Measurements from ENCODE around the gene KCTD17. TPM values are rescaled to one million over a fixed set of nuclear protein-coding genes. Genes with fewer than 3 reads are reported as not detected.

Gene KCTD17
- total RNA-seq, 1 donor from 2014 or later, result 11.0 TPM

- Histone ChIP-seq H3K9ac (ENCODE audit: low read depth in 1 of 3, low read length in 3 of 3) (peak overlapping the region in 1 of 3 donors; percentile 40), H3K27me3 (ENCODE audit: control insufficient read depth in 3 of 3, insufficient read depth in 3 of 3, low read length in 3 of 3) (no peaks in the 10 kb centered on the region), H3K36me3 (ENCODE audit: control insufficient read depth in 3 of 3, insufficient read depth in 3 of 3, low read length in 3 of 3) (peaks cover 38 to 42% (median 39%) of the 10 kb centered on the region in 3 donors), H3K4me1 (ENCODE audit: control insufficient read depth in 3 of 3, insufficient read depth in 3 of 3, low read length in 3 of 3) (peaks cover 6 to 18% (median 15%) of the 10 kb centered on the region in 3 donors), H3K27ac (ENCODE audit: low read depth, low read length) (no peak overlapping the region), H3K4me3 (ENCODE audit: low read length in 3 of 3) (no peak overlapping the region), H3K9me3 (ENCODE audit: control insufficient read depth in 3 of 3, low read length in 3 of 3) (no peaks in the 10 kb centered on the region)
These were observed 25.2 kb upstream of the KCTD17 start for GRCh38 chr22:37026325-37026724.

DNA sequence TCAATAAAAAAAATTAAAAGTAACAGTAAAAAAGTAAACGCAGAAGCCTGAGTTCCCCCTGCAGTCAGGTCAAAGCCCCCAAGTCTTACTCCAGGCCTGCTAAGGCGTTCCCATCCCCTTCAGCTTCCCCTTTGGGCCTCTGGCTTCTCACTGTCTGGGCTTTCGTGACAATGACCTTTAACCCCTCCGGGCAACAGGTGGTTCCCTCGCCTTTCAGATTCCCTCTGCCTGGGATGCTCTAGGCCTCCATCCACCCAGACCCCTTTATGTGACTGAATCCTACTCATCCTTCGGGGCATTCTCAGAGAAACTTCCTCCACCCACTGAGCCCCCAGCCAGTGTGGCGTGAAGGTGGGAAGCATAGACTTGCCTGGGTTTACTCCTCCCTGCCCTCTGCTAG, 24.0 kb upstream of the KCTD17 start:
- H3K4me3 ChIP-seq (ENCODE audit: low read length in 3 of 3), result no peak overlapping the region

DNA sequence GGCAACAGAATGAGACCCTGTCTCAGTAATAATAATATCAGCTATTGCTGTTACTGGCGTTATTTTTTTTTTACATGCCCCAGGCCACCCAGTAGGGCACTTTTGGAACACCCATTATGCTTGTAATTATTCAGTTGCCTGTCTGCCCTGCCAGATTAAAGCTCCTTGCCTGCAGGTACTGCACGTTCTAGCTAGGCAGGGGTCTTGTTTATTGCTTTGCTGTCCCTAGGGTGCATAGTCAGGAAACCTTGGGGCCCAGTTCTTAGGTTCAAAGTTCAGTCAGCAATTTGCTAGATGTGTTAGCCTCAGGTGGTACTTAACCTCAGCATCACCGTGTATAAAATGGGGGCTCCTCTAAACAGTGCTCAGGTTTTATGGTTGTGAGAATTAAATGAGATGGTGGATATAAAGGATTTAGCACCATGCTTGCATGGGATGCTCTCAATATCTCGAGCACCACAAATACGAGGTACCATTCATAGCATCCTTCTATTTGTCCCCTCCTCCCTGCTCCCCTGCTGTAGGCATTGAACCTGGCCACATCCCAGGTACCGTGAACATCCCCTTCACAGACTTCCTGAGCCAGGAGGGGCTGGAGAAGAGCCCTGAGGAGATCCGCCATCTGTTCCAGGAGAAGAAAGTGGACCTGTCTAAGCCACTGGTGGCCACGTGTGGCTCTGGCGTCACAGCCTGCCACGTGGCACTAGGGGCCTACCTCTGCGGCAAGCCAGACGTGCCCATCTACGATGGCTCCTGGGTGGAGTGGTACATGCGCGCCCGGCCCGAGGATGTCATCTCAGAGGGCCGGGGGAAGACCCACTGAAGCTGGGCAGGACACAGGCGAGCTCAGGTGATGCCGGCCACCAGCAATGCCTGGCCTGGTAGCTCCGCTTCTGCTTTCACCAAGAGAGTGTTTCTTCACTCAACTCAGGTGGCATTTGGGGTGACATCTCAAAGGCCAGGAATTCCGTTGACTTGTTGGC, 22.6 kb upstream of the KCTD17 start:
- H3K9me3 ChIP-seq (ENCODE audit: control insufficient read depth in 3 of 3, low read length in 3 of 3), result no peaks in the 10 kb centered on the region
- H3K27ac ChIP-seq (ENCODE audit: low read depth, low read length), result no peak overlapping the region
- no peak overlapping the region for H3K9ac ChIP-seq (ENCODE audit: low read depth in 1 of 3, low read length in 3 of 3)
- no peak overlapping the region for H3K4me3 ChIP-seq (ENCODE audit: low read length in 3 of 3)
- peaks cover 0 to 5% (median 0%) of the 10 kb centered on the region in 3 donors for H3K4me1 ChIP-seq (ENCODE audit: control insufficient read depth in 3 of 3, insufficient read depth in 3 of 3, low read length in 3 of 3)
- peaks cover 38 to 42% (median 39%) of the 10 kb centered on the region in 3 donors for H3K36me3 ChIP-seq (ENCODE audit: control insufficient read depth in 3 of 3, insufficient read depth in 3 of 3, low read length in 3 of 3)
- peaks cover 0 to 3% (median 0%) of the 10 kb centered on the region in 3 donors for H3K27me3 ChIP-seq (ENCODE audit: control insufficient read depth in 3 of 3, insufficient read depth in 3 of 3, low read length in 3 of 3)

More for the DNA sequence above, 24.0 kb upstream of the KCTD17 start:
- Histone ChIP-seq H3K9ac (ENCODE audit: low read depth in 1 of 3, low read length in 3 of 3) (no peak overlapping the region), H3K27ac (ENCODE audit: low read depth, low read length) (no peak overlapping the region), H3K9me3 (ENCODE audit: control insufficient read depth in 3 of 3, low read length in 3 of 3) (no peaks in the 10 kb centered on the region), H3K27me3 (ENCODE audit: control insufficient read depth in 3 of 3, insufficient read depth in 3 of 3, low read length in 3 of 3) (no peaks in the 10 kb centered on the region), H3K36me3 (ENCODE audit: control insufficient read depth in 3 of 3, insufficient read depth in 3 of 3, low read length in 3 of 3) (peaks cover 38 to 42% (median 39%) of the 10 kb centered on the region in 3 donors), H3K4me1 (ENCODE audit: control insufficient read depth in 3 of 3, insufficient read depth in 3 of 3, low read length in 3 of 3) (peaks cover 0 to 9% (median 5%) of the 10 kb centered on the region in 3 donors)

GRCh38 chr22:37030560-37031281, 20.8 kb upstream of the KCTD17 start:
- H3K27me3 ChIP-seq (ENCODE audit: control insufficient read depth in 3 of 3, insufficient read depth in 3 of 3, low read length in 3 of 3), result peaks cover 0 to 11% (median 0%) of the 10 kb centered on the region in 3 donors
- H3K36me3 ChIP-seq (ENCODE audit: control insufficient read depth in 3 of 3, insufficient read depth in 3 of 3, low read length in 3 of 3), result peaks cover 26 to 29% (median 27%) of the 10 kb centered on the region in 3 donors
- no peak overlapping the region for H3K9ac ChIP-seq (ENCODE audit: low read depth in 1 of 3, low read length in 3 of 3)
- H3K4me1 ChIP-seq (ENCODE audit: control insufficient read depth in 3 of 3, insufficient read depth in 3 of 3, low read length in 3 of 3), result no peaks in the 10 kb centered on the region
- H3K27ac ChIP-seq (ENCODE audit: low read depth, low read length), result no peak overlapping the region
- H3K4me3 ChIP-seq (ENCODE audit: low read length in 3 of 3), result no peak overlapping the region
- no peaks in the 10 kb centered on the region for H3K9me3 ChIP-seq (ENCODE audit: control insufficient read depth in 3 of 3, low read length in 3 of 3)

DNA sequence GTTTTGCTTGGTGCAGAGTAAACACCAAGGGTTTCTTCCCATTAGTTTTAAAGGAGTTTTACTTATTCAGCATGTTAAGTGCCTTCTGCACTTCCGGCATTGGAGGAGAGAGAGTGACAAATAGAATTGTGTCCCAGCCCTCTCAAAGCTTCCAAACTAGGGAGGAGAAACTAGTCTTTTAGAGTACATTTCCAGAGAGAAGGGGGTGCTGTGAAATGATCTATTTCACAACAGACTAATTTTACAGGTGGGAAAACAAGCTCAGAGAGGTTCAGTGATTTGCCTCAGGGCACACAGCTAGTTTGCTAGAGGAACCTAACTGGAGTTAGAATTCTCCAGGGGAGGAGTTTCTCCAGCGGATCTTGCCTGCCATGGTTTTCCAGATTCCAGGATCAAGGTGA, 19.4 kb upstream of the KCTD17 start:
- Histone ChIP-seq H3K27me3 (ENCODE audit: control insufficient read depth in 3 of 3, insufficient read depth in 3 of 3, low read length in 3 of 3) (peaks cover 2 to 18% (median 6%) of the 10 kb centered on the region in 3 donors), H3K4me1 (ENCODE audit: control insufficient read depth in 3 of 3, insufficient read depth in 3 of 3, low read length in 3 of 3) (no peaks in the 10 kb centered on the region), H3K9me3 (ENCODE audit: control insufficient read depth in 3 of 3, low read length in 3 of 3) (no peaks in the 10 kb centered on the region), H3K27ac (ENCODE audit: low read depth, low read length) (no peak overlapping the region), H3K4me3 (ENCODE audit: low read length in 3 of 3) (no peak overlapping the region), H3K36me3 (ENCODE audit: control insufficient read depth in 3 of 3, insufficient read depth in 3 of 3, low read length in 3 of 3) (peaks cover 16 to 20% (median 17%) of the 10 kb centered on the region in 3 donors), H3K9ac (ENCODE audit: low read depth in 1 of 3, low read length in 3 of 3) (no peak overlapping the region)

DNA sequence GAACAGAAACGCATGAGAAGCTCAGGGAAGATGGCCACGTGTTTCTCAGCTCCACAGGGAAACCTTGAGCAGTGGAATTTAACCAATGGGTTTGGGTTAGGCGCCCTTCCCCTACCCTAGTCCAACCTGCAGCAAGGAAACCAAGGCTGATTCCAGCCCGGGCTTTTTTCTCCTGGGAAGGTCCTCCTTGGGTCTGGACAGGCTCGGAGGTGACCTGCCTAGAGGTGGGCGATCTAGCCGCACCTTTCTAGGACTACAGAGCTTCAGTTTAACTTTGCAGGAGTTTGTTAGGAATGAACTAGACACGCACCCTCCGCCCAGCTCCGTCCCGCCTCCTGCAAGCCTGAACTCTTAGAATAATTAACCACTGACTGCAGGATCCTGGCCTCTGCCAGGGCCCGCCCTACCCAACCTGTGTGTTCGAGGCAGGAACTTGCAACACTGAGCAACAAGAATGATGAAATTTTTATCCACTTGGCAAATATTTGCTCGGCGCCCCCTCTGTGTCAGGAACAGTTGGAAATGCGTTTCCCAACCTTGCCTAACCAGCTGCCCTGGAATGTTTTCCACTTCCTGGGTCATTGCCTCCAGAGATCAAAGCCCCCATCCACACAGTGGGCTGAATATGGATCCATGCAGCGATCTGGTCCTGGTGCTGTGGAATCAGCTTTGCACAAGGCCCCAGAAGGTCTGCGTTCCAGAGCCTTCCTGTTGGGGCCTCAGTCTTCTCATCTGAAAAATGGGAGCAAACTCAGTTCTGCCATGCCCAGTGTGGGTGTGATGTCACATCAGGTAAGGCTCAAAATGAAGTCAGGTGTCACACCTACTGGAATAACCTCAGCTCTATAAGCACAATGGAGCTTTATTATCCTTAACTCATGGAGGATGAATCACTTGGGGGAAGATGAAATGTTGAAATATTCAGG, 18.7 kb upstream of the KCTD17 start:
- Histone ChIP-seq H3K9ac (ENCODE audit: low read depth in 1 of 3, low read length in 3 of 3) (no peak overlapping the region), H3K27ac (ENCODE audit: low read depth, low read length) (no peak overlapping the region), H3K4me3 (ENCODE audit: low read length in 3 of 3) (no peak overlapping the region), H3K36me3 (ENCODE audit: control insufficient read depth in 3 of 3, insufficient read depth in 3 of 3, low read length in 3 of 3) (peaks cover 10 to 13% (median 11%) of the 10 kb centered on the region in 3 donors), H3K9me3 (ENCODE audit: control insufficient read depth in 3 of 3, low read length in 3 of 3) (no peaks in the 10 kb centered on the region), H3K4me1 (ENCODE audit: control insufficient read depth in 3 of 3, insufficient read depth in 3 of 3, low read length in 3 of 3) (no peaks in the 10 kb centered on the region), H3K27me3 (ENCODE audit: control insufficient read depth in 3 of 3, insufficient read depth in 3 of 3, low read length in 3 of 3) (peaks cover 9 to 24% (median 13%) of the 10 kb centered on the region in 3 donors)

GRCh38 chr22:37033605-37034430, 17.7 kb upstream of the KCTD17 start:
- Histone ChIP-seq H3K4me1 (ENCODE audit: control insufficient read depth in 3 of 3, insufficient read depth in 3 of 3, low read length in 3 of 3) (no peaks in the 10 kb centered on the region), H3K4me3 (ENCODE audit: low read length in 3 of 3) (no peak overlapping the region), H3K27ac (ENCODE audit: low read depth, low read length) (no peak overlapping the region), H3K9ac (ENCODE audit: low read depth in 1 of 3, low read length in 3 of 3) (no peak overlapping the region), H3K27me3 (ENCODE audit: control insufficient read depth in 3 of 3, insufficient read depth in 3 of 3, low read length in 3 of 3) (peaks cover 10 to 25% (median 14%) of the 10 kb centered on the region in 3 donors), H3K36me3 (ENCODE audit: control insufficient read depth in 3 of 3, insufficient read depth in 3 of 3, low read length in 3 of 3) (peaks cover 7 to 13% (median 7%) of the 10 kb centered on the region in 3 donors), H3K9me3 (ENCODE audit: control insufficient read depth in 3 of 3, low read length in 3 of 3) (no peaks in the 10 kb centered on the region)

GRCh38 chr22:37036655-37037377, 14.7 kb upstream of the KCTD17 start:
- peaks cover 10 to 25% (median 14%) of the 10 kb centered on the region in 3 donors for H3K27me3 ChIP-seq (ENCODE audit: control insufficient read depth in 3 of 3, insufficient read depth in 3 of 3, low read length in 3 of 3)
- no peak overlapping the region for H3K4me3 ChIP-seq (ENCODE audit: low read length in 3 of 3)
- no peaks in the 10 kb centered on the region for H3K9me3 ChIP-seq (ENCODE audit: control insufficient read depth in 3 of 3, low read length in 3 of 3)
- H3K4me1 ChIP-seq (ENCODE audit: control insufficient read depth in 3 of 3, insufficient read depth in 3 of 3, low read length in 3 of 3), result no peaks in the 10 kb centered on the region
- no peaks in the 10 kb centered on the region for H3K36me3 ChIP-seq (ENCODE audit: control insufficient read depth in 3 of 3, insufficient read depth in 3 of 3, low read length in 3 of 3)
- no peak overlapping the region for H3K27ac ChIP-seq (ENCODE audit: low read depth, low read length)
- no peak overlapping the region for H3K9ac ChIP-seq (ENCODE audit: low read depth in 1 of 3, low read length in 3 of 3)
